ENCODE results near the gene ACACA.

Gene ACACA

GRCh38 chr17:37219876-37220606, 186.6 kb downstream of the ACACA start:
- no peak for FAIRE-seq

- no peak for FAIRE-seq
These were observed 187.8 kb downstream of the ACACA start for GRCh38 chr17:37218849-37219248.

GRCh38 chr17:37214416-37214815, 192.2 kb downstream of the ACACA start:
- no peak for FAIRE-seq

- FAIRE-seq: no peak
These were observed 192.7 kb downstream of the ACACA start for GRCh38 chr17:37213927-37214326.

- no peak for FAIRE-seq
These were observed 194.5 kb downstream of the ACACA start for GRCh38 chr17:37212179-37212578.

GRCh38 chr17:37211136-37211535, 195.5 kb downstream of the ACACA start:
- FAIRE-seq: no peak

GRCh38 chr17:37207103-37207502, 199.5 kb downstream of the ACACA start:
- FAIRE-seq: no peak

- no peak for FAIRE-seq
These were observed 200.3 kb downstream of the ACACA start for GRCh38 chr17:37206299-37206698.

- no peak for FAIRE-seq
These were observed 206.1 kb downstream of the ACACA start for GRCh38 chr17:37200497-37200896.

GRCh38 chr17:37197336-37197735, 209.3 kb downstream of the ACACA start:
- FAIRE-seq: no peak

- no peak for FAIRE-seq
These were observed 212.4 kb downstream of the ACACA start for GRCh38 chr17:37194208-37194607.

GRCh38 chr17:37191219-37191618, 215.4 kb downstream of the ACACA start:
- no peak for FAIRE-seq

- no peak for FAIRE-seq
These were observed 216.1 kb downstream of the ACACA start for GRCh38 chr17:37190493-37190892.

- FAIRE-seq: no peak
These were observed 218.5 kb downstream of the ACACA start for GRCh38 chr17:37188157-37188556.

- FAIRE-seq: no peak
These were observed 219.4 kb downstream of the ACACA start for GRCh38 chr17:37187262-37187661.

- FAIRE-seq: no peak
These were observed 223.7 kb downstream of the ACACA start for GRCh38 chr17:37182786-37183465.

GRCh38 chr17:37180376-37180775, 226.3 kb downstream of the ACACA start:
- FAIRE-seq: no peak

- FAIRE-seq: no peak
These were observed 226.7 kb downstream of the ACACA start for GRCh38 chr17:37179893-37180292.

GRCh38 chr17:37177254-37177870, 229.3 kb downstream of the ACACA start:
- FAIRE-seq: no peak

- no peak for FAIRE-seq
These were observed 229.9 kb downstream of the ACACA start for GRCh38 chr17:37176723-37177122.

- no peak for FAIRE-seq
These were observed 232.4 kb downstream of the ACACA start for GRCh38 chr17:37174205-37174604.

- no peak for FAIRE-seq
These were observed 235.7 kb downstream of the ACACA start for GRCh38 chr17:37170881-37171425.

- FAIRE-seq: no peak
These were observed 237.8 kb downstream of the ACACA start for GRCh38 chr17:37168731-37169353.
